ENCODE data around the gene RAI14.

Gene RAI14

DNA sequence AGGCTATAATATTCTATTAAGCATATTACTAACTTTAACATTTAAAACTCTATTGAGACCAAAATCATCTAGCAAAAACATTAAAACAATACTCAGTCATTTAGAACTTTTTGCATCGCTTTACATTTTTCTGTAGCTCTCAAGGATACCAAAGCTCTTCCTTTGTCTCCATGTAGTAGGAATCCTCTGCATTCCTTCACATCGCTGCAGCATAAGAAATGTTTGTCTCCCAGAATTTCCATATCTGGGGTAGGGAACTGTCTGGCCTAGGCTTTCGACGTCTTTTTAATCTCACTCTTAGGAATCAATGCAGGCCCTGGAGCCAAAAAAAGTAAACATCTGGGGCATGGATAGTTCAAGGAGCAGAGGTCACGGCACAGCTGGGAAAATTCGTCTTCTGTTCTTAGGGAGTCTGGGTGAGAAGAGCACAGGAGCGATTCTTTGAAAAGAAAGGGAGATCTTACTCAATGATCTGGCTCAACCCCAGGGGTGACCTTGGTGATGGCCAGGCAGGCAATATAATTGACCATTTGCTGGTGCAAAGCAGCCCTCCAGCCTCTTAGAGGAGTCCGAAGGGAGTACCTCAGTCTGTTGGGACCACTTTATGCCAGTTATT is 23.2 kb upstream of the RAI14 start:
- intact Hi-C loops (cut with DNase I), result no loop called here
- DNase-seq, result no peak

DNA sequence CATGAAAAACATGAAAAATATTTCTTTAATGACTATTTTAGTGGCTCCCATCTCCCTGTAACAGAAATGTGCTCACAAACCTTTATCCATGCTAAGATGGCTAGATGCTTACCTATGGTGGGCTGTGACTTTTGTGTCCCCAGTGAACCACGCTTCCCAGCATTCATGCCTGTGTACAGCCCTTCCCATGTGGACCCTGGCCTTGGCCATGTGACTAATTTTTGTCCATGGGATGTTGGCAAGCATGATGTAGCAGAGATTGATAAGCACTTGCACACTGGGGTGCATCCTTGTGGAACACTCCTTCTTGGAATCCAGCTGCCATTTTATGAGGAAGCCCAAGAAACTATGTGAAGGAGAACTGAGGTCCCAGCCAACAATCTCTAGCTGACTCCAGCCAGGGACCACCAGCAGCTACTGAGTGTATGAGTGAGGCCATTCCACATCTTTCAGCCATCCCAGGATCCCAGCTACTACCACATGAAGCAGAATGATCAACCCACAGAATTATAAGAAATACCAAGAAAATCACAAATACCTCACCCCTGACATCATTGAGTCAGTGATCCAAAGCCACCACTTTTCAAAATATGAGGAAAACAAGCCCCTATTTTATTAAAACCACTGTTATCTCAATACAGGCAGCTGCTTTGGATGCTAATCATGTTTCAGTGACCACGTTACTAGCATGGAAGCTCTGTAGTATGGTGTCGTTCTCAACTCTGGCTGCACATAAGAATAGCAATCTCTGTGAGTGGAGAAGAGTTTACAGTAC is 16.1 kb upstream of the RAI14 start:
- DNase-seq, result no peak
- intact Hi-C loops (cut with DNase I), result no loop called here

DNA sequence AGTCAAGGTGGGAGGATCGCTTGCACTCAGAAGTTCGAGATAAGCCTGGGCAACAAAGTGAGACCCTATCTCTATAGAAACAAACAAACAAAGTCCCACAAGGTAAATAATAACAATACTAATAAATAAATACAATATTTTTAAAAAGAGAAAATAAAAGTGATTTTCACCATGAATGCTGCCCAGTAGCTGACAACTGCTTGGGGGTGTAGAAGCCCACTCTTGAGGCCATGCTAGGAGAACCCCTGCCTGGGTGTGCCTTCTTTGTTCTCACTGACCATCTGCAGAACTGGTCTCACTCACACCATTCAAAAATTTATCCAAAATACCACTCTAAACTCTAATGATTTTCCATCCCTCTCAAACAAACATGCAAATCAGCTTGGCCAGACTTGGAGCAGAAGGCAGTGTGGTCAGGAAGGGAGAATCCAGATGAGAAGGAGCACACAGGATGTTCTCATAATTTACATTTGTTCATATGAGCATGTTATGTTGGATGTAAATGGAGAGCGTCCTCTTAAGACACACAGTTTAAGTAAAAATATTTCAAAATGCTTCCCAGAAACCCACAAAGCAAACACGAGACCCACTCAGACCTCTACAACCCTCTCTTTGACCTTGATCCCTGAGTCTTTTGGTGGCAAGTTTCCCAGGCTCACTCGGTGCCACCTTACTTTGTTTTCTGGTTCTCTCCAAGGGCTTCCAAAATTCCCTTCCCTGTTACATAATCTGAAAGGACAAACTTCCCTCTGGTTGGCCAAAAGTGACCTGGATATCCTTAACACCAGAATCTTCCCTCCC is 7.9 kb upstream of the RAI14 start:
- intact Hi-C loops (cut with DNase I), result no loop called here
- DNase-seq, result no peak

DNA sequence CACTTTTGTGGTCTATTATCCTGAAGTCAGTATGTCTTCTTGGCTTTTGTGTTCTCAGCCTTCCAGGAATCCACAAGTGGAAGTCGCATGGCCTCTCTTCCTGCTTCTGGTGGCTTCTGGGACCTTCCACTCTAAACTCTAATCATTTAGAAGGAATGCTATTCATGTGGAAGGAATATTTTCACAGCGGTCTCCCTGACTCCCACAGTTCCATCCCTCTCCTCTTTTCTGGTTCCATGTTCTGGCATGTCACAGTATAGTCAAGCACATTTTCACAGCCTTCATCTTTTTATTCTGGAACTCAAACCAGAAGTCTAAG is 7.3 kb upstream of the RAI14 start:
- DNase-seq, result no peak
- intact Hi-C loops (cut with DNase I), result no loop called here

DNA sequence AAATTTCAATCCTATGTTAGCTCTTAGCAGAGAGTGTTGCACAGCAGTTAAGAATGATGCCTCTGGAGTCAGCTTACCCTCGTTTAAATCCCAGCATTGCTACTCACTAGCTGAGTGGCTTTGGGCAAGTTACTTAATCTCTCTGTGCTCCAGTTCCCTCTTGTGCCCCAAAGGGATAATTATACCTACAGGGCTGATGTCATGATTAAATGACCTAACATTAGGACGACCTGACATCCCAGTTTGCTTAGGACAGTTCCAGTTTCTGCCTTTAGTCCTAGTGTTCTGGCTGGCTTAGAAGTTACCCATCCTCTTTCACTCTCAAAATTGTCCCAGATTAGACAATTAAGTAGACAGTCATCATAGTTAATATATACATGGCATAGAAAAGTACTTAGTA is 4.3 kb upstream of the RAI14 start:
- no peak for DNase-seq
- intact Hi-C loops (cut with DNase I), result loop anchor here (10.0 kb wide), 2 partner anchors 147 to 243 kb away; no protein-coding TSS in a partner anchor

DNA sequence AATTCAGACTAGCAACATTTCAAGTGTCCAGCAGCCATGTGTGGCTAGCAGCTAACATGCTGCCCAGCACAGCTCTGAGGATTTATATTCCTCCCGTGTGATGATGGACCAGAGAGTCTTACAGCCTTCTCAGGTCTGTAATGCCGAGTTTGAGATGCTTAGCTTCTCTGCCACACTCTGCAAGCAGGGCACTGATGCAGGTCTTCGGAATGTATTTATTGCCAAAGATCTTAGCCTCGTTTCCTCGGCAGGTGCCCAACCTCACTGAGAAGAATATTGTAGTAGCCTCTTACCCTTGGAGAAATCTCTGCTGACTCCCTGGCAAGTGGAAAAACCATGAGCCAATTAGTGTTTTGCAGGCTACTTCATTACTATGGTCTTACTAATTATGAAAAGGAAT is 3.7 kb upstream of the RAI14 start:
- DNase-seq, result no peak
- intact Hi-C loops (cut with DNase I), result loop anchor here (10.0 kb wide), 2 partner anchors 148 to 242 kb away; no protein-coding TSS in a partner anchor

DNA sequence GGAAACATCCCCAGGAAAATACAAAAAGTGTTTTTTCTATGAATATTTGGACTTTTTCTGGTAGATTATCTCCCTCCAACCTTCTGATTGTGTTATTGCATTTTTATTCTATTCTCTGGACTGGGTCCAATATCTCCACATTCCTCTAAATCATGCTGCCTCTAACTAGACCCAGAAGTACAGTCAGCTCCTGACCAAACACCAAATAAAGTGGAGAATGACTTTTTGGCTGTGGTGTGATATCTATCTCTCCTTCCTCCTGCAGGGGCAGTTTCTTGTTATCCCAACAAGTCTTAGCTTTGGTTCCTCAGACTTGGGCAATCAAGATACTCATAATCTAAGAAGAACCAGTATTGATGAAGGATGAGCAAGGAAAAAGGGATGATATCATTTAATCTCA is 3.2 kb upstream of the RAI14 start:
- DNase-seq, result no peak
- intact Hi-C loops (cut with DNase I), result loop anchor here (10.0 kb wide), 2 partner anchors 148 to 242 kb away; no protein-coding TSS in a partner anchor

DNA sequence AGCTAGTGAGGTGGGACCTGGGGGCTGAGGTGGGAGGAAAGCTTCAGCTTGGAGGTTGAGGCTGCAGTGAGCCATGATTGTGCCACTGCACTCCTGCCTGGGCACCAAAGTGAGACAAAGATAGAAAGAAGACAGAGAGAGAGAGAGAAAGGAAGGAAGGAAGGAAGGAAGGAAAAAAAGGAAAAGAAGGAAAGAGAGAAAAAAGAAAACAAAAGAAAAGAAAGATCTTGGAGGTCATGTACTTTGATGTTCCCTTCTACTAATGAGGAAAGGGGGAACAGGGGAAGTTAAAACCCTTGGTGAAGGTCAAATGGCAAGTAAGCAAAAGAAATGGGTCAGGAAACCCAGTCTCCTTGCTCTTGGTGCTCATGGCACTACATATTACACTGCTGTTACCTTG is 2.4 kb upstream of the RAI14 start:
- no peak for DNase-seq
- intact Hi-C loops (cut with DNase I), result loop anchor here (10.0 kb wide), 2 partner anchors 149 to 241 kb away; no protein-coding TSS in a partner anchor

DNA sequence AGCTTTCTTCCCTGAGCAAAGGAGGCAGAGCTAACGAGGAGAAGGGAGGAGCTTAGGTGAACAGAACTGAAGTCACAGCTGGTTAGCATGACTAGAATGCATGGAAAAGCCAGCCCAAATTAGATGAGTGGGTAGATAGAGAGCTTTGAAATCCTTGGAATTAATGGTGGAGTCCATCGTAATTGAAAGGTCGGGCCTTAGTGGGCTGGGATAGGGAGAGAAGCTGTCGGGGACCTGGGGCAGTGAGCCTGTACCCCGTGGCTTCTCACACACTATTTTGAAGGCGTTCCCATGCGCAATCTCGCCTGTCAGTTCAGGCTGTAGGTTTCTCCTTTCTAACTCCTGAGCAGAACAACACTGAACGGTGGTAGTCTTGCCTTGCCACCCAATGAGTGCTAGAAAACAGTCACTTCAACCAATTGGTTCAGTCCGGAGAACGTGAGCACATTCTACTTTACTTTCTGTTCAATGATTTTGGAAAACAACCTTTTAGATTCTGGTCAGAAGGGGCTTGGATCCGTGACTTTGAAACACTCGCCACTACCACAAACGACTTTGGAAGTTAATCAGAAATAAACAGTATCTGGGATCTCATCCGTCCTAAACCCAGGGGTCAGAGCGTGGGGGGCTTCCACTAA is 655 bp upstream of the RAI14 start:
- intact Hi-C loops (cut with DNase I), result loop anchor here (10.0 kb wide), 2 partner anchors 151 to 239 kb away; no protein-coding TSS in a partner anchor
- DNase-seq, result peak; percentile 19 to 80 (median 58)

DNA sequence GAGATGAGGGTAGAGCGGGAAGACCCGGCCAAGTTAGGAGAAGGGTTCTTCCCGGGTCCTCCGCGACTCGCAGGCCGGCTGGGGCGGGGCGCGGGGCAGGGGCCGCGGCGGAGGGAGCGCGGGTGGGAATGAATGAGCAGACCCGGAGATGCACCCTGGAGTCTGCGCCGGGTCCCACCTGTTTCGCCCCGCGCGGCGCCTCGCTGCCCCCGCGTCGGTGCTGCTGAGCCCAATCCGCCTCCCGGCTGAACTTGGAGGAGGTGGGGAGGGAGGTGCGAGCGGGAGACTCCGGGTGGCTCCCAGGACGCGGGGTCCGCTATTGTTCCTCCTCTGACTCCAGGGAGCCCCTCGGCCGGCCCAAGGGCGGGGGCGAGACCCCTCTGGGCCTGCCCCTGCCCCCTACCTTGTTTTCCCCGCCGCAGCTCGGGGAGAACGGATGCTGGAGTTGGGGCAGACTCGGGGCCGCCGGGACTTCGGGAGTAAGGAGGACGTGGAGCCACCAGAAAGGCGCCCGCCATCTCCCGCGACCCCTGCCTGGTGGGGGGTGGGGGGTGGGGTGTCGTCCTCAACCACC is 659 bp downstream of the RAI14 start:
- intact Hi-C loops (cut with DNase I), result loop anchor here (10.0 kb wide), 2 partner anchors 152 to 238 kb away; no protein-coding TSS in a partner anchor
- peak in 39 of 42 donors; percentile 16 to 71 (median 38) for DNase-seq

DNA sequence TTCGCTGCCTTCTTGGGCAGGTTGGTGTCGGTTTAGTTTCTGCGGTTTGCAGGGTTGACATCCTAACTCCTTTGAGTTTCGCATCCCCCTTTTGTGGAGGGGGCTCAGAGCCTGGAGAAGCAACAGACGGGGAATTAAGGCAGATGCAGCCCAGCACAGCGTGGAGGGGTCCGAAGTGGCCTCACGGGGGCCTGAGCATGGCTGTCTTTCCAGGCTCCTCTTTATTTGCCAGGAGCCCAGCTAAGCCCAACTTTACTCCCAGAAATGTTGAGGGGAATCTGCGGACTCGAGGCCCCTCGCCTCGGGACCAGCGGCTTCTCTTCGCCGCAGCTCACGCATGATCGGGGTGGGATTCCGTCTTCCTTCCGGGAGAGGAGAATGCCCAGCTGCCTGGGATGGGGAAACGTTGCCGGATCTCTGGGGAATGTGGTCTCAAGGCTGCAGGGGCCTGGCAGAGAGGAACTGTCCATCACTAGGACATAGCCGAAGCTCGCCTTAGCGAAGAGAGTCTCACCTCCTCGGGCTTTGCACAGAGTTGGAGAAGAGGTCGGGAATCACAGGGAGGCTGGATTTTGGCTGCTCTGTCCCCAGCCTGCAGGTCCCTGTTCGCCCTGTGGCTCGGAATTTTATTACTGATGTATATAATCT is 1.3 kb downstream of the RAI14 start:
- intact Hi-C loops (cut with DNase I), result loop anchor here (10.0 kb wide), 2 partner anchors 153 to 237 kb away; no protein-coding TSS in a partner anchor

DNA sequence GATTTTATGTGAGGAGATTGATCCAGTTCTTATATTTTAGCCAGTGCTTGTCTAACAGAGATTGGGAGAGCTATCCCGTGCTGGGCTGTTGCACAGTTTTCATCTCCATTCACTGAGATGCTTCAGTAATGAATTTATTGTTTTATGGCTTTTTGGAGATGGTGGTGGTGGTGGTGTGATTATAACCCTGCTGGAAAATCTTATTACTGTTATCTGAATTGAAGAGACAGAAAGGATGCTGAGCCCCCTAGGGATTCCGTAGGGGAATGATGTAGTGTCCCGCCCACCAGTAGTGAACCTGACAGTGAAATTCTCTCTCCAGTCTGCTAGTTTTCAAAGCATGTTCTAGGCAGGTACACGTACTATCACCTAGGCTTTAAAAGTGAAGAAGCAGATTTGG is 1.9 kb downstream of the RAI14 start:
- DNase-seq, result peak in 5 of 42 donors; percentile 5 to 43 (median 13)
- intact Hi-C loops (cut with DNase I), result loop anchor here (10.0 kb wide), 2 partner anchors 153 to 237 kb away; no protein-coding TSS in a partner anchor

More for the DNA sequence above, 1.3 kb downstream of the RAI14 start:
- DNase-seq, result peak in 23 of 42 donors; percentile 3 to 54 (median 20)

DNA sequence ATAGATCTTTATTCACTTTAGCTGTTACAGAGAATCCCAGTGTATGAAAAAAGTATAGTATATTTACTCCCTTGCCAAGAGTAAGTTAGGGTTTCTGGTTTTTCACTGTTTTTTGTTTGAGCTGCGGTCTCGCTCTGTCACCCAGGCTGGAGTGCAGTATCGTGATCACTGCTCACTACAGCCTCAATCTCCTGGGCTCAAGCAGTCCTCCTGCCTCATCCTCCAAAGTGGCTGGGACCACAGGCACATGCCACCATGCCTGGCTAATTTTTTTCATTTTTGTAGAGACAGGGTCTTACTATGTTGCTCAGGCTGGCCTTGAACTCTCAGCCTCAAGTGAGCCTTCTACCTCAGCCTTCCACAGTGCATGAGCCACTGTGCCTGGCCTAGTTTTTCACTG is 3.0 kb downstream of the RAI14 start:
- intact Hi-C loops (cut with DNase I), result loop anchor here (10.0 kb wide), 2 partner anchors 154 to 236 kb away; no protein-coding TSS in a partner anchor
- no peak for DNase-seq

DNA sequence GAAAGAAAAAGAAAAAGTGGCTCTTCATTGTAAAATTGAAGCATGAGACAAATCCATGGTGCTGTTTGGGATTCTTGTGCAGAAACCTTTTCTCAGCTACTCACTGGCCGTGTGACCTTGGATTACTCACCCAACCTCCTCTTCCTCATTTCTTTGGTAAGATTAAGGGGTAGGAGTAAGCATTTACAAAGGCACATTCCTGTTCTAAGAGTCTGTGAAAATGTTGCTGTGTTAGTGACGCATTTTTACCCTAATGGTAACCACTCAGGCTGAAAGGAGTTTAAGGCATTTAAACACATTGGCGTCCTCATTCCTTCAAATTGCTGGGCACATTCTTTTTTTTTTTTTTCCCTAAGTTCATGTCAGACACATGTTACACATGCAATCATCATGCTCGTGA is 4.3 kb downstream of the RAI14 start:
- DNase-seq, result no peak
- intact Hi-C loops (cut with DNase I), result no loop called here

DNA sequence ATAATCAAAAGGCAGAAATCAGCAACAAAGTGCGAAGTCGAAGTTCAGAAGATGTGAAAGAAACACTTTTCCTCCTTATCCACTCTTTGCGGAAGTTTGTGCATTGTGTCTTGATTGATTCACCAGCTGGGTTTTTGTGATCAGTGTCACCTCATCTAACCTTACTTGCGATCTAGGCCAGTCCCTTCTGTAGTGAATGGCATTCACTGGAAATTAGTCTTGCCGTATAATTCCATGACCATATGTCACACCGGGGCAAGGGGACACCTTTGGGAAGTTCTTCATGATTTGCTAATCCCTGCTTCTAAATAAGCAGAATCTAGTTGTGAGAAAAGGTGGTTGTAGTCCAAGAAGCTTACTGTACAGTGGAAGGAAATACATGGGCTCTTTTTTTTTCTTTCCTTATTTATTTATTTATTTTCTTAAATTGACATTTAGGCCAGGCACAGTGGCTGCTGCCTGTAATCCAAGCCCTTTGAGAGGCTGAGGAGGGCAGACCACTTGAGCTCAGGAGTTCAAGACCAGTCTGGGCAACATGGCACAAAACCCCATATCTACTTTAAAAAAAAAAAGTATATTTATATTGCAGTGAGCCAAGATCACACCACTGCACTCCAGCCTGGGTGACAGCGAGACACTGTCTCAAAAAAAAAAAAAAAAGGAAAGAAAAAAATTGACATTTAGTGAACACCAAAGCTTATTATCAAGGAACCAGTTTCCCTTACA is 7.8 kb downstream of the RAI14 start:
- no peak for DNase-seq

DNA sequence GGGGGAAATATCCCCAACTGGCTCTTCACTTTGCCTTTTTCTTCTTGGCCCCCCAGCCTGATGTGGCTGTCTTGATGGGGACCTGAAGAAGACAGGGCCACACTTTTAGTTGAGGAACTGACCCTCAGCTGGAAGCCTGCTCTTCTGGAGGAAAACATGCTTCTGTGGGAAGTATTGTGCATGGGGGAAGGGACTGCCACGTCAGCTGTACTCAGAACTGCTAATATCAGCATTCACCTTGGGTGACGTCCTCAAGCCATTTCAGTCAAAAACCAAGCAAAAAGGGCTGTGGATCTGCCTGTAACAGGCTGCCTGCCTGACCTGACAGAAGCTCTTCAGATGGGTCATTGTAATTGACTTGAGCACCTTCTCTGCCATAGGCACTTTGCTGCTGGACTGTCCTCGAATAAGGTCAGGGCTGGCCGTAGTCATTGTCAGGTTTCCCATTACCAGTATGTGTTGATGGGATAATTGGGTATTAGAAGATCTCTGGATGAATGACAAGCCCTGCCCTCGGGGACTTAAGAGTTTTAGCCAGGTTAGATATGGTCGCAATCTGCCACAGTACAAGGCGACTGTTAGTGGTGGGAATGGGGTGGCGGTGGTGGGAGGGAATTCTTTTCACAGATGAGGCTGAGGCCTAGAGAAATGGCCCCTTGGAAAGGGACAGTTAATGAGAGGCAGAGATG is 10.4 kb downstream of the RAI14 start:
- no peak for DNase-seq
- intact Hi-C loops (cut with DNase I), result no loop called here

More for the DNA sequence above, 7.8 kb downstream of the RAI14 start:
- intact Hi-C loops (cut with DNase I), result no loop called here

DNA sequence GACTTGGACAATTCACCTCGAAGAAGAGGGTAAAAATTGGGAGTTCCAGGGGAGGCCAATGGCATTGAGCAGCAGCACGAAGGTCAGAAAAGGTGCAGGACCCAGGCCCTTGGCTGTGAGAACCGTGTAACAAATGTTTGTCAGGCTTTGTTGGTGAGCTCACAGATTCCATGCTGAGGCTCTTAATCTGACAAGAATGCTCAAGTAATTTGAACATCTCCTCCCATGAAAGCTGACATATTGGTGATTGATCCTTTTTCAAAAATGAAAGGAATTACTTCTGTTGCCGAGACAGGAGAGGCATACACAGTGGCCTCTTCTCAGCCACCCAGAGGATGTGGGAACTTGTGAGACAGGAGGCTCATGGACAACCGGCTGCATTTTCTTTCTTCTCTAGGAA is 11.6 kb downstream of the RAI14 start:
- DNase-seq, result no peak
- intact Hi-C loops (cut with DNase I), result no loop called here
